Measurements from ENCODE around the gene PLXNB2.
"Not testable (repeated sequence)": the region's sequence is repeated elsewhere in the genome, so short reads cannot be mapped to it uniquely, and the experiment has no call there.

PLXNB2 gene

DNA sequence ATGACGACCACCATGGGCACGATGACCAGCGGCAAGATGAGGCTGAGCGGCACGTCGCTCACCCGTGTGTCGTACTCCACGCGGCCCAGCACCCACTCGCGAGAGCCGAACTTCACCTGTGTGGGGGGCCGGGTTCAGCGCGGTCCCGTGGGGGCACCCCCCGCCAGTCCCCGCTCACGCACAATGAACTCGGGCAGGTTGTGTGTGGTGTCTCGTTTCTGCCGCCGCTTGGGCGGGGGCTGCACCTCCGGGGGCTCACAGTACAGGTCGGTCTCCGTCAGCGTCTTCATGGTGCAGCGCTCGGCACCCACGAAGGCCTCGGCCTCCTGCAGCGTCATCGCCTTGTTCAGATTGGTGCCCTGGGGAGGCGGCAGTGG is 26.1 kb downstream of the PLXNB2 start:
- DNase-seq (ENCODE audit: low spot score) = no peak

DNA sequence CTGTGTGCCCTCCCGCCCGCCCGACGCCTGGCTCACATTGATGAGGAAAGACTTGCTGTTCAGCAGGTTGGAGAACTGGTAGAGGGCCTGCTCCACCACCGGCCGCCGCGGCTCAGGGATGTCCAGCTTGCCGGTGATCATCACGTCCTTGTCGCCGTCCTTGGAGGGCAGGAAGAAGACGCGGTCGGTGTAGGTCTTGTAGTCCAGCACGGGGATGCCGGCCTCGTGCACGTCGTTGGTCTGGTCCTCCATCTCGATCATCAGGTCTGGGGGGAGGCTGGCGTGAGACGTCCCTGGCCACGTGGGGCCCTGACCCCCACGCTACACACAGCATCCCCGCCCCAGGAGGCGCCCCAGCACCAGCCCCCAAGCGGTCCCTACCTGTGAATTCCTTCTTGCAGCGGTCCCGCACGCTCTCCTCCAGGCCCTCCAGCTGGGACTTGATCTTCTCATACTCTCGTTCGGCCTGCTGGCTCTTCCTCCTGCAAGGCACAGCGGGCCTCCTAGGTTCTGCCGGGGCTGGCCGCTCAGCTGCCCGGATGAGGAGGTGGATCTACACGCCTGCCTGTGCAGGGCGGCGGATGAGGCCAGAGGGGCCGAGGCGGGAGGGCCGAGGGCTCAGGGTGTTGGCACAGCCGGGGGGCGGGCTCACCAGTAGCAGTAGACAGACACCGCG is 26.6 kb downstream of the PLXNB2 start:
- no peak for DNase-seq (ENCODE audit: low spot score)

DNA sequence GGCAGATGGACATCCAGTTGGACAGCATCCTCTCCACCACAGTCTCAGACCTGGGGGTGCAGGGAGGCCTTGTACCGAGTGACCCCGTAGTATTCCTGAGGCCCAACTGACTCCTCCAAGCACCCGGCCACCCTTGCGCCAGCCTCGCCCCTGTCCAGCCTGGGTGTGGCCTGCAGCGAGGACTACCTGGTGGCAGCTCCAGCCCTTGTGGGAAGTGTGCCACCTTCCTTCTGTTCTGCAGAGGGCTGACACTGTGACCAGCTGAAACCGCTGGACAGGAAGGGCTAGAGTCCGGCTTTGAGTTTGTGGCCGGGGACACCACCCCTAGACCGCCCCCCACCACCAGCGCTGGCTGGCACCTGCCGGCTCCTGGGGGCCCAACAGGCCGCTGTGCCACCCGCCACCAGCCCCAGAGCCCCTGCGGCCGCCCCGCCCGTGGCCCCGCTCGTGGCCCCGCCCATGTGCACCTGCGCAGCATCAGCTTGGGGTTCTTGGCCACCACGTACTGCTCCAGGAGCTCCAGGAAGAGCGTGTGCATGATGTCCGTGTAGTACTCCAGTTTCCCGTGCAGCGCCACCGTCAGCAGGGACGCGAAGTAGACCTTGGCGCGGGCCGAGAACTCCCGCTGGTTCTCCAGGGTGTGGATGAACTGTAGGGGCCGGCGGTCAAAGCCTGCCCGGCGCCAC is 27.3 kb downstream of the PLXNB2 start:
- DNase-seq (ENCODE audit: low spot score) = no peak

DNA sequence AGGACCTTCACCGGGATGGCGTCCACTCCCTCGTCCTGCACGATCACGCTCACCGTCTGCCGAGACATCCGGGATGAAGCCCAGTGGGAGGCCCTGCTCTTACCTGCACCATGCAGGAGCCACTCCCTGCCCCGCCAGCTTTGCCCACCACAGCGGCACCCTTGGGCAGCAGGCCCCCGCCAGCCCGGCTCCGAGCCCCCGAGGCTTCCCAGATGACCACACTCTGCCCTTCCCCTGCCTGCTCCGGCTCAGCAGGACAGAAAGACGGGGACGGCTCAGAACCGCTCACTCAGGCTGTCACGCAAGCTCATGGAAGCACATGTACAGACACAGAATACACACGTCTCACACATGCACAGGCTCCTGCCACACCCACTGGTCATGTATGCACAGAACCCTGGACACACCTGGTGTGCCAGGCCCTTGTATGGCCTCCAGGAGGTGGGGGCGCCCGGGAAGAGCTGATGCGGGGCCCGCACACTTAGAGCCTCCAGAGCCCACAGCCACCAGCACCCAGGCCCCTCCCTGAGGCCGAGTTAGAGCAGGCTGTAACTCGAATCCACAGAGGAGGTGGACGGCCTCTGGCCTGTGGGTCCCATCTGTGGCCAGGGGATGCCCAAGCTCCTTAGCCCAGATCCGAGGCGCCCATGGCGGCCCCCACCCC is 28.4 kb downstream of the PLXNB2 start:
- no peak for DNase-seq (ENCODE audit: low spot score)

DNA sequence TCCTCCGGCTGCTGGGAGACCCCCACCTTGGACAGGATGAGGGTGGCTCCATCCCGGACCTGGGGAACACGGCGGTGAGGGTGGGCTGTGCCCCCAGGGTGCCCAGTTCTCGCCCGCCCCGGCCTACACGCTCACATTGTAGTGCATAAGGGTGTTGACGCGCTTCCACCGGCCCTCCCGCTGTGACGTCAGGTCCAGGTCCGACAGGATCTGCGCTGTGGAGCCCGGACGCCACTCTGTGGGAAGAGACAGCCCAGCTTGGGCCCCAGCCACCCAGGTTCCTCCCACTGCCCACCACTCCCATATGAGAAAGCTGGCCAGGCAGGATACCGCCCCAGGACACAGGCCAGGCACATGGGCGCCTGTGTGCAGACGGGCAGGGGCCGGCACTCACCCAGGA is 29.0 kb downstream of the PLXNB2 start:
- DNase-seq (ENCODE audit: low spot score) = no peak

GRCh38 chr22:50277761-50278160 is 29.7 kb downstream of the PLXNB2 start:
- no peak for DNase-seq (ENCODE audit: low spot score)

DNA sequence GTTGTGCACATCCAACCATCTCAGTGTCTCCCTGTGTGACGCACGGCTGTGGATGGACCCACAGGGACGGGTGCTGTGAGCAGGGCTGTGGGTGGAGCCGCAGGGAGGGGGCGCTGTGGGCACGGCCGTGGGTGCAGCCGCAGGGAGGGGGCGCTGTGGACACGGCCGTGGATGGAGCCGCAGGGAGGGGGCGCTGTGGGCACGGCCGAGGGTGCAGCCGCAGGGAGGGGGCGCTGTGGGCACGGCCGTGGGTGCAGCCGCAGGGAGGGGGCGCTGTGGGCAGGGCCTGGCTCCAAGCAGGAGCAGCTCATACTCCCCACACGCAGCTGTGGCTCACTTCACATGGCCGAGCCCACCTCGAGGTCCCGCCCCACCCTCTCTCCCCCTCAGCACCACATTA is 31.3 kb downstream of the PLXNB2 start:
- peak; percentile 79 for DNase-seq (ENCODE audit: low spot score)

- DNase-seq (ENCODE audit: low spot score) = no peak
Measured at GRCh38 chr22:50275181-50276055, 32.0 kb downstream of the PLXNB2 start.

GRCh38 chr22:50274771-50275170 is 32.7 kb downstream of the PLXNB2 start:
- no peak for DNase-seq (ENCODE audit: low spot score)

DNA sequence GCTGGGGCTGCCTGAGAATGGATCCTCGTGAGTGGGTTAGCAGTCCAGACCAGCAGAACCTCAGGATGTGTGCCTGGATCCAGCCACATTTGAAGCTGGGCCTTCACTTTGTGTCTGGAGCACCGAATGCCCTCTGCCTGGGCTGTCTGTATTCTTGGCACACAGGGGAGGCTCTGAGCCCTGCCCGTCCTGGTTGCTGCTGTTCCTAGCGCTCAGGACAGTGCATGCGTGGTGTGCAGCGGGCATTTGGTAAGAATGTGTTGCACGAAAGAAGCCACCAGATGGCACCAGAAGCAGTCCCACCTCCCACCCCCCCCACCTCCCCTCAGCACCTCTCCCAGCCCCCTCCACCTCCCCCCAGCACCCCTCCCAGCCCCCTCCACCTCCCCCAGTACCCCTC is 33.1 kb downstream of the PLXNB2 start:
- DNase-seq (ENCODE audit: low spot score) = no peak

DNA sequence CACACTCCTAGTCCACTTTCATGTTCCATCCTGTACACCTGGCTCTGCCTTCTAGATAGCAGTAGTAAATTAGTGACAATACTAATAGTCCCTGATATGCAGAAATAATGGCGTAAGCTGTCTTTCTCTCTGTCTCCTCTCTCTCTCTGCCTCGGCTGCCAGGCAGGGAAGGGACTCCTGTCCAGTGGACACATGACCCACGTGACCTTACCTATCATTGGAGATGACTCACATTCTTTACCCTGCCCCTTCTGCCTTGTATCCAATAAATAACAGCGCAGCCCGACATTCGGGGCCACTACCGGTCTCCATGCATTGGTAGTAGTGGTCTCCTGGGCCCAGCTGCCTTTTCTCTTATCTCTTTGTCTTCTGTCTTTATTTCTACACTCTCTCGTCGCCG is 33.7 kb downstream of the PLXNB2 start:
- not testable (repeated sequence) for DNase-seq (ENCODE audit: low spot score)

GRCh38 chr22:50273352-50273751 is 34.1 kb downstream of the PLXNB2 start:
- DNase-seq (ENCODE audit: low spot score) = not testable (repeated sequence)

- DNase-seq (ENCODE audit: low spot score) = no peak
Measured at GRCh38 chr22:50272044-50272802, 35.2 kb downstream of the PLXNB2 start.

- no peak for DNase-seq (ENCODE audit: low spot score)
Measured at GRCh38 chr22:50271519-50271970, 35.9 kb downstream of the PLXNB2 start.

DNA sequence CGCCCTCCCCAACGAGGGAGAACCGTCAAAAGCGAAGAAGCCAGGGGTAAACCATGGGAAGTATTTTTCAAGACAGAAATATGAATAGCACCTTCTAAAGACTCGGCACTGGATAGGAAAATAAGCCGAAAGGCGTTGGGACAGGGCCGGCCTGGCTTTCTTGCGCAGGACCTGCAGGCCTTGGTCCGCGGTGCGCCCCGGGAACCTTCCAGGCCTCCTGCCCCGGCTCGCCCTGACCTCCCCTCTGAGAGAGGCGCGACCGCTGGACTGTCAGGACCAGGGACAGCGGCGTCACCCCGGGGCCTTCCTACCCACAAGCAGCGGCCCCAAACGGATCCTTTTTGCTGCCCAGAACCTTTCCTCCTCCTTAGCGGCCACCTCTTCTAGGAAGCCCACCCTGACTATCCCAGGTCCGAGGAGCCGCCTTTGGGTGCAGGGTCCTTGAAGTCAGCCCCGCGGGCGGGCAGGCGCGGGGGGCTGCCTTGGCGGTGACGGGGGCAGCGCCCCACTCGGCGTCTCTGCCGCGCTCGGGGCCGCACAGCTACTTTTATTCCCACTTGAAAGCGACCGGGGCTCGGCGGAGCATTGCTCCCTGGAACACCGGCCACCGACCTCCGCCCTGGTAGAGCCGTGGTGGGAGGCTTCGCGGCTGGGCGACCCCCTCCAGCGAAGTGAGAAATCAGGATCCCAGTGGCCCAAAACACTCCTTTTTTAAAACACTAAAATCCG is 36.6 kb downstream of the PLXNB2 start:
- DNase-seq (ENCODE audit: low spot score) = no peak

DNA sequence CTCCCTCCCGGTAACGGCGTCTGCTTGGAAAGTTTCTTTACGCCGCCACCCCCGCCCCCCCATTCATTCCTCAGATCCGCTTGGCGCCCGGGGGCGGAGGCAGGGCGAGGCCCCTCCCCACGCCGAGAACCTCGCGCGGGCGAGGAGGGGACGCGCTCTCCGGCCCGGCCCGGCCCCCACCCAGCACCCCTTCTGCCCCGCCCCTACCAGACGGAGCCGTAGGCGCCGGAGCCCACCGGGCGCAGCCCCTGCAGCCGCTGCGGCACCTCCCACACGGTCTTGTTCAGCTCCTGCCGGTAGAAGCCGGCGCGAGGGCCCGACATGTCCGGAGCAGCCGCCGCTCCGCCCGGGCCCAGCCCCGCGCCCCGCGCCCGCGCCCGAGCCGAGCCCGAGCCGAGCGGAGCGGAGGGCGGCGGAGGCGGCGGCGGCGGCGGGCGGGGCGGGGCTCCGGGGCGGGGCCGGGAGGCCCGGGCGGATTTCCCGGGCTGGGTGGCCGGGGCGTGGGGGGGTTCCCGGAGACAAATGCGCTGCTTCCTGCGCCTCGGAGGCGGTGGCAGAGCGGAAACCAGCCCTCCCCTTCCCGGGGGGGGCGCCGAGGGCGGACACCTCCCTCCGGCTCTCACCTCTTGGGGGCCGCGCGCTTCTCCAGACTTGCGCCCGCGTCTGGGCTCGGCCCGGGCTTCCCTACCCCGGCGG is 37.3 kb downstream of the PLXNB2 start, which contains the start of gene MAPK11:
Gene MAPK11 (minus strand): TSS at position 411 of the 696 bp plus-strand sequence. CDS start 88 bp downstream, at position 323.
- DNase-seq (ENCODE audit: low spot score) = no peak

DNA sequence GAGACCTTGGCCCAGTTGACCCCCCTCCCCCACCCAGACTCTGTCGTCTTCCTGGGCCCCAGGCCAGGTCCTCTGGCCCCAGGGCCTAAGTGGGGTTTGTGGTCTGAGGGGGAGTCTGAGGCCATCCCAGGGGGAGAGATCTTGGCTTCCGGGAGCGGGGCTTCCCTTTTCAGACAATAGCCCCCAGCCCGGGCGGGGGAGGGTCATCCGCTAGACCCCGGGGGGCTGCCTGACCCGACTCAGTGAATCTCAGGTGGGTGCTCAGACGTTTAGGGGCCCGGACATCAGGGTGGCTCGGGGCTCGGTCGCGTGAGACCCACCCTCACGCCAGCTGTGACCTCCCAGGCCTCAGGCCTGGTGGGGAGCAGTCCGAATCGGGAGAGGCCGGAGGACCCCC is 37.9 kb downstream of the PLXNB2 start:
- DNase-seq (ENCODE audit: low spot score) = no peak

DNA sequence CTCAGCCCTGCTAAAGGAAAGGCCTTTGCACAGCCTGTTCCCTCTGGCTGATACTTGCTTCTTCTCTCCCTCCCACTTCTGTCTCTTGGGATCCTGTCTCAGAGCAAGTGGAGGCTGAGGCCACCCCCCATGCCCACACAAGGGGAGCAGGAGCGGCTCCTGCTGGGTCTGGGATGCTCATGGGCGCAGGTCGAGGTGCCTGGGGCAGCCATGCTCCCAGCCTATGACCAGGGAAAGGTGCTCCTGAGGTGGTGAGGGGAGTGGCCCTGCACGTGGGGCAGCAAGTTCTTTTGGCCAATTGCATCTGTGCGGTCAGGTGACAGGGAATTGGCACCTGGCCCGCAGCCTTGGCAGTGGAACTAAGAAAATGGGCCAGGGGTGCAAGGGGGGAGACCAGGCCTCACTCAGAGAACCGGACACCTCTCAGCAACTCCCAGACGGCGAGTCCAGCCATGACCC is 38.8 kb downstream of the PLXNB2 start:
- no peak for DNase-seq (ENCODE audit: low spot score)

- peak; percentile 81 for DNase-seq (ENCODE audit: low spot score)
Measured at GRCh38 chr22:50267591-50268390, 39.7 kb downstream of the PLXNB2 start.
